Panc1 (cell line): ENCODE measurements around the gene NCKIPSD. TPM values are rescaled to one million over a fixed set of nuclear protein-coding genes. Genes with fewer than 3 reads are reported as not detected.

ENCODE experiments used
- ATAC-seq: fragments of 200-7000 bp; cut with Tn5 transposase; 2 replicates; pipeline ENCODE4 v1.9.1; 2020; ENCODE audit warnings: mild to moderate bottlenecking, moderate library complexity
- BruUV-seq: library from RNA; stranded (reverse); fragments of 400-500 nt; replicated peaks from 2 replicates; lab custom pipeline; 2021; lab: Mats Ljungman, UMichigan
- CTCF ChIA-PET: fragments of 300-600 bp; sonication (Branson Sonifier 250); formaldehyde crosslinking; loops from one replicate; lab custom pipeline; 2022; ENCODE audit warnings: antibody characterized with exemption; lab: Charles Lee
- POLR2A ChIA-PET: fragments of 300-600 bp; sonication (Branson Sonifier 250); formaldehyde crosslinking; loops from one replicate; lab custom pipeline; 2022; ENCODE audit warnings: antibody characterized with exemption; lab: Charles Lee
- DNase-seq: peaks from one replicate; pipeline ENCODE4 v3.0.0-alpha.2; 2010; ENCODE audit warnings: low read depth, low spot score
- H3K27ac ChIP-seq: 2 replicates; pipeline ENCODE4 v1.5.1; 2011; ENCODE audit warnings: mild to moderate bottlenecking, low read length, inconsistent platforms
- H3K27me3 ChIP-seq: fragments of 200-500 bp; sonication (Bioruptor generic); 2 replicates; pipeline ENCODE4 v1.6.0; 2014; ENCODE audit warnings: low read length, inconsistent platforms; ENCODE audit not compliant: control insufficient read depth, insufficient read depth
- H3K36me3 ChIP-seq: fragments of 200-500 bp; sonication (Bioruptor generic); 2 replicates; pipeline ENCODE4 v1.5.1; 2014; ENCODE audit warnings: inconsistent platforms, mild to moderate bottlenecking, low read length, moderate library complexity; ENCODE audit not compliant: control insufficient read depth, insufficient read depth
- H3K4me1 ChIP-seq: 2 replicates; pipeline ENCODE4 v1.5.1; 2011; ENCODE audit warnings: inconsistent platforms, mild to moderate bottlenecking, low read length, moderate library complexity; ENCODE audit not compliant: control insufficient read depth, insufficient read depth
- H3K4me3 ChIP-seq, 2 experiments: 2 replicates each; pipeline ENCODE4 v1.5.1; 2011 to 2012; ENCODE audit warnings: low read depth in 2 of 2, low read length in 2 of 2, mild to moderate bottlenecking in 2 of 2, inconsistent platforms in 1 of 2, moderate library complexity in 1 of 2
- H3K9me3 ChIP-seq: fragments of 200-500 bp; sonication (Bioruptor generic); 2 replicates; pipeline ENCODE4 v1.5.1; 2014; ENCODE audit warnings: low read depth, mild to moderate bottlenecking, inconsistent platforms, low read length, moderate library complexity; ENCODE audit not compliant: control insufficient read depth, insufficient read depth
- POLR2AphosphoS5 ChIP-seq: IDR thresholded peaks from 2 replicates; pipeline ENCODE4 v1.6.1; 2012; ENCODE audit warnings: mild to moderate bottlenecking, low read depth, low read length, moderate library complexity
- SIN3A ChIP-seq: IDR thresholded peaks from 2 replicates; pipeline ENCODE4 v1.6.1; 2012; ENCODE audit warnings: low read depth, mild to moderate bottlenecking, low read length, moderate library complexity, borderline replicate concordance; ENCODE audit not compliant: insufficient read depth
- TCF7L2 ChIP-seq: IDR thresholded peaks from 2 replicates; pipeline ENCODE4 v1.6.1; 2011; ENCODE audit warnings: mild to moderate bottlenecking, low read depth, low read length, inconsistent platforms
- in situ Hi-C: cut with HindIII; loops from 2 replicates; pipeline ENCODE4 v1.10.0; 2016; ENCODE audit warnings: low sequenced_read_pairs, low pct_unique_long_range_greater_than_20kb
- intact Hi-C: fragments of 100-400 bp; cut with micrococcal nuclease; formaldehyde crosslinking; loops from one replicate; pipeline ENCODE4 v1.10.0; 2022; ENCODE audit not compliant: unreplicated experiment
- total RNA-seq: library from RNA; stranded (reverse); gene quantifications from one replicate; pipeline ENCODE4 v1.2.1, GENCODE V29; 2021; ENCODE audit not compliant: unreplicated experiment
- TF ChIP-seq, protein P1 (sequence below), 2 experiments: IDR thresholded peaks; 2 replicates each; pipeline ENCODE4 v1.6.1; 2011 to 2012; ENCODE audit warnings: low read depth in 2 of 2, control low read depth in 1 of 2, low read length in 1 of 2, mild to moderate bottlenecking in 1 of 2, moderate library complexity in 1 of 2; ENCODE audit not compliant: insufficient read depth in 1 of 2
- TF ChIP-seq, protein P2 (sequence below): fragments of 450-650 bp; IDR thresholded peaks from 2 replicates; pipeline ENCODE4 v1.5.1; 2017; ENCODE audit warnings: mild to moderate bottlenecking

Gene NCKIPSD
- total RNA-seq, 1 experiment from 2014 or later: 26.8 TPM

DNA sequence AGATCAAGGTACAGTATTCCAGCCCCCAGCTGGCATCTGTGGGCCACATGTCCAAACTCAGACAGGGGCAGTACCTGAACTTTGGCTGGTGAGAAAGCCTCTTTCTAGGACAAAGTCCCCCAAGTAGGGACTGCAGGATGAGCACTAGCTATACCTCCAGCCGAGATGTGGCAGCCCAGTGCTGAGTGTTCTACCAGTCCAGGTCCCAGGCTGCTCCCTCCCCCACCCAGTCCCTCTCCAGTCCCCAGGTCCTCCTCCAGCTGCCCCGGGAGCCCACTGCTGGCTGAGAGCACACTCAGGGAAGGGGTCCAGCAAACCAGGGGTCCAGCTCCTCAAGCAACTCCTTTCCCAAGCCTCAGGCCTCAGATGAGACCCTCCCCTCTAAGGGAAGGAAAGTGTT, 52.0 kb downstream of the NCKIPSD start:
- CTCF ChIA-PET: no interaction called here
- in situ Hi-C loops: no loop called here

DNA sequence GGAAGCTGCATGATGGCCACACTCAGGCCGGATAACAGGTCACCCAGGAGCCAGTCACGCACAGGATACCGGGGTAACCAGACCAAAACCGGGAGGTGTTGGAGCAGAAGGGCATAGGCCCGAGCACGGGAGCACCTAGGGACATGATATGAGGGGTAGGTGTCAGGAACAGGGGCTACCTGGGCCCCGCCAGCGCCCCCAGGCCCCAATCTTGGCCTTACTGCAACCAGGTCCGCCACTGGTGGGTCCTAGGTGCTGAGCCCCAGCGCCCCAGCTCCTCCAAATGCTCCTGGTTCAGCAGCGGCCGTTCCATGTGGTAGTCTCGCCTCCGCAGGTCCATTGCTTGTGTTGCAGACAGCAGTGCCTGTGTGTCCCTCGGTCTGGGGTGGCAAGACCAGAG, 52.5 kb downstream of the NCKIPSD start:
- Histone ChIP-seq H3K27me3 (no peaks in the 10 kb centered on the region), H3K4me1 (peaks cover 18% of the 10 kb centered on the region), H3K36me3 (peaks cover 2% of the 10 kb centered on the region), H3K27ac (no peak overlapping the region), H3K9me3 (no peaks in the 10 kb centered on the region), H3K4me3 (no peak overlapping the region)
- TF ChIP-seq, protein P1, sequence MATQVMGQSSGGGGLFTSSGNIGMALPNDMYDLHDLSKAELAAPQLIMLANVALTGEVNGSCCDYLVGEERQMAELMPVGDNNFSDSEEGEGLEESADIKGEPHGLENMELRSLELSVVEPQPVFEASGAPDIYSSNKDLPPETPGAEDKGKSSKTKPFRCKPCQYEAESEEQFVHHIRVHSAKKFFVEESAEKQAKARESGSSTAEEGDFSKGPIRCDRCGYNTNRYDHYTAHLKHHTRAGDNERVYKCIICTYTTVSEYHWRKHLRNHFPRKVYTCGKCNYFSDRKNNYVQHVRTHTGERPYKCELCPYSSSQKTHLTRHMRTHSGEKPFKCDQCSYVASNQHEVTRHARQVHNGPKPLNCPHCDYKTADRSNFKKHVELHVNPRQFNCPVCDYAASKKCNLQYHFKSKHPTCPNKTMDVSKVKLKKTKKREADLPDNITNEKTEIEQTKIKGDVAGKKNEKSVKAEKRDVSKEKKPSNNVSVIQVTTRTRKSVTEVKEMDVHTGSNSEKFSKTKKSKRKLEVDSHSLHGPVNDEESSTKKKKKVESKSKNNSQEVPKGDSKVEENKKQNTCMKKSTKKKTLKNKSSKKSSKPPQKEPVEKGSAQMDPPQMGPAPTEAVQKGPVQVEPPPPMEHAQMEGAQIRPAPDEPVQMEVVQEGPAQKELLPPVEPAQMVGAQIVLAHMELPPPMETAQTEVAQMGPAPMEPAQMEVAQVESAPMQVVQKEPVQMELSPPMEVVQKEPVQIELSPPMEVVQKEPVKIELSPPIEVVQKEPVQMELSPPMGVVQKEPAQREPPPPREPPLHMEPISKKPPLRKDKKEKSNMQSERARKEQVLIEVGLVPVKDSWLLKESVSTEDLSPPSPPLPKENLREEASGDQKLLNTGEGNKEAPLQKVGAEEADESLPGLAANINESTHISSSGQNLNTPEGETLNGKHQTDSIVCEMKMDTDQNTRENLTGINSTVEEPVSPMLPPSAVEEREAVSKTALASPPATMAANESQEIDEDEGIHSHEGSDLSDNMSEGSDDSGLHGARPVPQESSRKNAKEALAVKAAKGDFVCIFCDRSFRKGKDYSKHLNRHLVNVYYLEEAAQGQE (IDR thresholded peaks at IDR 0.05; ENCODE audit: insufficient read depth in 1 of 2, low read depth in 2 of 2, low read length in 1 of 2): no peak
- in situ Hi-C loops: no loop called here
- ChIA-PET POLR2A (no interaction called here), CTCF (no interaction called here)
- ATAC-seq (no peak), DNase-seq (no peak)
- BruUV-seq: no TSS peak
- intact Hi-C loops: no loop called here

More for the DNA sequence above, 52.0 kb downstream of the NCKIPSD start:
- DNase-seq (no peak), ATAC-seq (no peak)
- Histone ChIP-seq H3K4me1 (peaks cover 18% of the 10 kb centered on the region), H3K4me3 (peak overlapping the region; percentile 74 to 85; a peak in 1 of 4 replicates), H3K36me3 (peaks cover 2% of the 10 kb centered on the region), H3K9me3 (no peaks in the 10 kb centered on the region), H3K27me3 (no peaks in the 10 kb centered on the region), H3K27ac (peak overlapping the region; percentile 77; the same call in 1 of the 2 replicates)
- TF ChIP-seq POLR2AphosphoS5: no peak
- intact Hi-C loops: no loop called here
- POLR2A ChIA-PET: no interaction called here
- BruUV-seq: no TSS peak

DNA sequence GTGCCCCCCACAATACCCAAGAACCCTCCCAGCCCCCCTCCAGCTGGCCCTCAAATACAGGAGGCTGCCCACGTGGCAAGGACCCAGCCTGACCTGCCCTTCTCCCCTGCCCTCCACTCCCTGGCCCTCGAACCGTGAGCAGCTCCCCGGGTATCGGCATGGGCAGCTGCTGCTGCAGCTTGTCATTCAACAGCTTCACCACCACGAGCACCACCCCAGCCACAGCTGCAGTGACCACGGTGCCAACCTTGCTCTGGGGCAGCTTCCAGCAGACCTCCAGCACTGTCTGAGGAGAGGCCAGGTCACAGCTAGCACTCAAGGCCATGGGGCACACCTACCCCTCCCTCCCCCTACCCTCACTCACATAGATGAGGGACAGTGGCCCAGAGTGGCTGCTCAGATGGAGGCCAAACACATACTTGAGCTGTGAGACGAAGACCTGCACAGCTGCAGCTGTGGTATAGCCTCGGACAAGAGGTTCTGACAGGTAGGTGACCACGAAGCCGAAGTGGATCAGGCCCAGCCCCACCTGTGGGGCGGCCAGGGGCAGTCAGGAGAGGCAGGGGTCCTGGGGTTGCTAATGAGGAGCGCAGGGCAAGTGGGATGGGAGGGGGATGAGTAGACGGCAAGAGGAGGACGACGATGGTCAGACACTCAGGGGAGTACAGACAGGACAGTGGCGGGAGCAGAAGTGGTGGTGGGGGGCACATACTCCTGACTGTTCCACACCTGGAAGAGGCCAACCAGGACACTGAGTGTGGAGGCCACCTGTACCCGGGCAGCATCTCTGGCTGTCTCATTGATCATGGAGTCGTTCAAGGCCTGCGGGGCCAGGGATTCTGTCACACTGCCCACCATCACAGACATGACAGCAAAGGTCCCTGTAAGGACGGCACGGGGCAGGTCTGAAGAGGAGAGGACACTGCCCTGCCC, 53.9 kb downstream of the NCKIPSD start:
- BruUV-seq: no TSS peak
- ChIA-PET POLR2A (no interaction called here), CTCF (no interaction called here)
- peaks cover 12% of the 10 kb centered on the region for H3K4me1 ChIP-seq
- ATAC-seq (no peak), DNase-seq (no peak)
- H3K36me3 ChIP-seq: peaks cover 2% of the 10 kb centered on the region
- no peak overlapping the region for H3K4me3 ChIP-seq
- no peak overlapping the region for H3K27ac ChIP-seq
- TF ChIP-seq, protein P1 (IDR thresholded peaks at IDR 0.05; ENCODE audit: insufficient read depth in 1 of 2, low read depth in 2 of 2, low read length in 1 of 2): no peak
- TF ChIP-seq SIN3A (no peak), TCF7L2 (no peak), POLR2AphosphoS5 (no peak)
- TF ChIP-seq, protein P2, sequence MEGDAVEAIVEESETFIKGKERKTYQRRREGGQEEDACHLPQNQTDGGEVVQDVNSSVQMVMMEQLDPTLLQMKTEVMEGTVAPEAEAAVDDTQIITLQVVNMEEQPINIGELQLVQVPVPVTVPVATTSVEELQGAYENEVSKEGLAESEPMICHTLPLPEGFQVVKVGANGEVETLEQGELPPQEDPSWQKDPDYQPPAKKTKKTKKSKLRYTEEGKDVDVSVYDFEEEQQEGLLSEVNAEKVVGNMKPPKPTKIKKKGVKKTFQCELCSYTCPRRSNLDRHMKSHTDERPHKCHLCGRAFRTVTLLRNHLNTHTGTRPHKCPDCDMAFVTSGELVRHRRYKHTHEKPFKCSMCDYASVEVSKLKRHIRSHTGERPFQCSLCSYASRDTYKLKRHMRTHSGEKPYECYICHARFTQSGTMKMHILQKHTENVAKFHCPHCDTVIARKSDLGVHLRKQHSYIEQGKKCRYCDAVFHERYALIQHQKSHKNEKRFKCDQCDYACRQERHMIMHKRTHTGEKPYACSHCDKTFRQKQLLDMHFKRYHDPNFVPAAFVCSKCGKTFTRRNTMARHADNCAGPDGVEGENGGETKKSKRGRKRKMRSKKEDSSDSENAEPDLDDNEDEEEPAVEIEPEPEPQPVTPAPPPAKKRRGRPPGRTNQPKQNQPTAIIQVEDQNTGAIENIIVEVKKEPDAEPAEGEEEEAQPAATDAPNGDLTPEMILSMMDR: no peak
- intact Hi-C loops: no loop called here
- in situ Hi-C loops: no loop called here
- H3K9me3 ChIP-seq: no peaks in the 10 kb centered on the region
- H3K27me3 ChIP-seq: no peaks in the 10 kb centered on the region
